ENCODE results near the gene AIFM2.

DNA sequence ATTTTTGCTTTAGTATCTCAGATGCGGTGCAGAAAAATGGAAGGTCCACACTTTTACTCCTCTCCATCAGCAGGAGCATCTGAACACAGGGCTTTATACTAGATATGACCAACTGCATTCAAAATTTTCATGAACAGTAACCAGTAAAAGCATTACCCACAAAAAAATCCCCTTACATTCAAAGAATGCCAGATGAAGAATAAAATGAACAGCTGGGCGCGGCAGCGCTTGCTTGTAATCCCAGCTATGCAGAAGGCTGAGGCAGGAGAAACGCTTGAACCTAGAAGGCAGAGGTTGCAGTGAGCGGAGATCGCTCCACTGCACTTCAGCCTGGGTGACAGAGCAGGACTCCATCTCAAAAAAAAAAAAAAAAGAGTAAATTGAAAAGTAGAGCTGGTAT is 34.6 kb upstream of the AIFM2 start:
- TF ChIP-seq EZH2 (IDR thresholded peaks at IDR 0.05; ENCODE audit: insufficient read depth, poor library complexity, severe bottlenecking) (no peak), EZH2phosphoT487 (IDR thresholded peaks at IDR 0.05; ENCODE audit: insufficient read depth, low read depth) (no peak)

All from GM23248 (cell line).